Mesendoderm (in vitro differentiated cells): Measurements from ENCODE around the gene C1QTNF7.

Experiments used
- DNase-seq: peaks from one replicate; pipeline ENCODE4 v3.0.0; 2013
- H2AK5ac ChIP-seq: 2 replicates; pipeline ENCODE4 v1.6.1; 2013; ENCODE audit warnings: low read length, inconsistent platforms
- H2BK120ac ChIP-seq: 2 replicates; pipeline ENCODE4 v1.6.1; 2013; ENCODE audit warnings: low read depth, mild to moderate bottlenecking, low read length, moderate library complexity, mixed read lengths
- H2BK15ac ChIP-seq: replicated peaks from 2 replicates; pipeline ENCODE4 v1.6.1; 2013; ENCODE audit warnings: low read depth, mild to moderate bottlenecking, moderate library complexity
- H2BK5ac ChIP-seq: 2 replicates; pipeline ENCODE4 v1.6.1; 2013; ENCODE audit warnings: low read length, inconsistent platforms
- H3K18ac ChIP-seq: 2 replicates; pipeline ENCODE4 v1.6.1; 2013; ENCODE audit warnings: mild to moderate bottlenecking, low read length, mixed read lengths
- H3K23ac ChIP-seq: one replicate; pipeline ENCODE4 v1.6.1; 2013; ENCODE audit warnings: low read length
- H3K27ac ChIP-seq: 2 replicates; pipeline ENCODE4 v1.5.1; 2013; ENCODE audit warnings: low read depth, mild to moderate bottlenecking, inconsistent platforms, low read length, moderate library complexity
- H3K27me3 ChIP-seq: 2 replicates; pipeline ENCODE4 v1.6.1; 2013; ENCODE audit warnings: low read length, control low read depth, mild to moderate bottlenecking, inconsistent platforms; ENCODE audit not compliant: insufficient read depth, poor library complexity
- H3K36me3 ChIP-seq: 2 replicates; pipeline ENCODE4 v1.6.1; 2013; ENCODE audit warnings: low read length, inconsistent platforms; ENCODE audit not compliant: control insufficient read depth, insufficient read depth
- H3K4ac ChIP-seq: one replicate; pipeline ENCODE4 v1.6.1; 2013; ENCODE audit warnings: low read depth, mild to moderate bottlenecking, low read length, moderate library complexity
- H3K4me1 ChIP-seq: 2 replicates; pipeline ENCODE4 v1.6.1; 2013; ENCODE audit warnings: low read depth, low read length, inconsistent platforms; ENCODE audit not compliant: control insufficient read depth
- H3K4me2 ChIP-seq: 2 replicates; pipeline ENCODE4 v1.6.1; 2013; ENCODE audit warnings: low read length
- H3K4me3 ChIP-seq: 2 replicates; pipeline ENCODE4 v1.5.1; 2013; ENCODE audit warnings: mild to moderate bottlenecking, low read length
- H3K56ac ChIP-seq: one replicate; pipeline ENCODE4 v1.6.1; 2013; ENCODE audit warnings: low read length
- H3K79me1 ChIP-seq: 2 replicates; pipeline ENCODE4 v1.6.1; 2013; ENCODE audit warnings: low read length, inconsistent platforms
- H3K79me2 ChIP-seq: 2 replicates; pipeline ENCODE4 v1.6.1; 2013; ENCODE audit warnings: mild to moderate bottlenecking, low read length; ENCODE audit not compliant: control insufficient read depth, insufficient read depth
- H3K9ac ChIP-seq: 2 replicates; pipeline ENCODE4 v1.6.1; 2013; ENCODE audit warnings: low read length, inconsistent platforms
- H4K5ac ChIP-seq: one replicate; pipeline ENCODE4 v1.6.1; 2013; ENCODE audit warnings: low read length
- H4K8ac ChIP-seq: one replicate; pipeline ENCODE4 v1.6.1; 2013; ENCODE audit warnings: low read depth, mild to moderate bottlenecking, control low read depth, low read length, moderate library complexity
- WGBS: extraction: QIAGEN DNeasy Blood & Tissue Kit; methylation state at CpG from one replicate; pipeline ENCODE4 v1.1.7; 2013; ENCODE audit warnings: low lambda C conversion rate, missing lambda C conversion rate; ENCODE audit not compliant: insufficient coverage; ENCODE audit errors: extremely low coverage; 5-methylcytosine and 5-hydroxymethylcytosine counted together

Gene C1QTNF7

GRCh38 chr4:15436513-15436912 lies 8.7 kb downstream of the C1QTNF7 start:
- Histone ChIP-seq H3K27ac (no peak overlapping the region), H4K8ac (no peak overlapping the region), H3K79me1 (no peaks in the 10 kb centered on the region), H3K79me2 (no peaks in the 10 kb centered on the region), H3K4me2 (no peak overlapping the region), H2BK15ac (no peak overlapping the region), H3K4me1 (no peaks in the 10 kb centered on the region), H4K5ac (no peak overlapping the region), H3K36me3 (no peaks in the 10 kb centered on the region), H3K4ac (no peak overlapping the region), H3K56ac (no peak overlapping the region), H3K27me3 (no peaks in the 10 kb centered on the region), H2BK120ac (no peak overlapping the region), H3K23ac (no peak overlapping the region), H3K4me3 (no peak overlapping the region), H2BK5ac (no peak overlapping the region), H3K18ac (no peak overlapping the region), H3K9ac (no peak overlapping the region), H2AK5ac (no peak overlapping the region)
- no peak for DNase-seq
- no CpG with 5 or more reads among the region's 2 CpGs for WGBS

GRCh38 chr4:15438939-15439524 lies 11.2 kb downstream of the C1QTNF7 start:
- no peak overlapping the region for H3K4ac ChIP-seq
- H3K9ac ChIP-seq: no peak overlapping the region
- no peak overlapping the region for H2BK120ac ChIP-seq
- H2BK15ac ChIP-seq: no peak overlapping the region
- H3K79me1 ChIP-seq: no peaks in the 10 kb centered on the region
- no CpG with 5 or more reads among the region's 2 CpGs for WGBS
- H2AK5ac ChIP-seq: no peak overlapping the region
- DNase-seq: no peak
- no peaks in the 10 kb centered on the region for H3K27me3 ChIP-seq
- H3K23ac ChIP-seq: no peak overlapping the region
- no peak overlapping the region for H3K18ac ChIP-seq
- no peak overlapping the region for H3K27ac ChIP-seq
- no peak overlapping the region for H4K5ac ChIP-seq
- H3K56ac ChIP-seq: no peak overlapping the region
- H2BK5ac ChIP-seq: no peak overlapping the region
- no peaks in the 10 kb centered on the region for H3K4me1 ChIP-seq
- no peak overlapping the region for H4K8ac ChIP-seq
- H3K79me2 ChIP-seq: no peaks in the 10 kb centered on the region
- H3K36me3 ChIP-seq: no peaks in the 10 kb centered on the region
- H3K4me2 ChIP-seq: no peak overlapping the region
- H3K4me3 ChIP-seq: no peak overlapping the region

- DNase-seq: no peak
- Histone ChIP-seq H3K4me2 (no peak overlapping the region), H3K9ac (no peak overlapping the region), H2BK5ac (no peak overlapping the region), H3K27ac (no peak overlapping the region), H3K4me1 (no peaks in the 10 kb centered on the region), H3K79me1 (no peaks in the 10 kb centered on the region), H2AK5ac (no peak overlapping the region), H4K5ac (no peak overlapping the region), H3K27me3 (no peaks in the 10 kb centered on the region), H3K79me2 (no peaks in the 10 kb centered on the region), H3K4ac (no peak overlapping the region), H3K18ac (no peak overlapping the region), H3K36me3 (no peaks in the 10 kb centered on the region), H3K4me3 (no peak overlapping the region), H3K23ac (no peak overlapping the region), H4K8ac (no peak overlapping the region), H3K56ac (no peak overlapping the region), H2BK120ac (no peak overlapping the region), H2BK15ac (no peak overlapping the region)
- WGBS: no CpG with 5 or more reads among the region's 2 CpGs
These were observed 15.7 kb downstream of the C1QTNF7 start for GRCh38 chr4:15443371-15444160.

GRCh38 chr4:15444276-15444675 lies 16.4 kb downstream of the C1QTNF7 start:
- H3K27me3 ChIP-seq: no peaks in the 10 kb centered on the region

GRCh38 chr4:15444879-15445547 lies 17.2 kb downstream of the C1QTNF7 start:
- H3K79me2 ChIP-seq: no peaks in the 10 kb centered on the region
- H3K4ac ChIP-seq: no peak overlapping the region
- no peak overlapping the region for H2AK5ac ChIP-seq
- H3K4me1 ChIP-seq: no peaks in the 10 kb centered on the region
- WGBS: no CpG with 5 or more reads among the region's 4 CpGs
- H3K4me3 ChIP-seq: no peak overlapping the region
- H3K27me3 ChIP-seq: no peaks in the 10 kb centered on the region
- H3K36me3 ChIP-seq: no peaks in the 10 kb centered on the region
- no peak overlapping the region for H4K8ac ChIP-seq
- H3K79me1 ChIP-seq: no peaks in the 10 kb centered on the region
- no peak overlapping the region for H2BK120ac ChIP-seq
- H2BK5ac ChIP-seq: no peak overlapping the region
- no peak overlapping the region for H3K9ac ChIP-seq
- DNase-seq: no peak
- H2BK15ac ChIP-seq: no peak overlapping the region
- no peak overlapping the region for H3K4me2 ChIP-seq
- H3K27ac ChIP-seq: no peak overlapping the region
- no peak overlapping the region for H3K56ac ChIP-seq
- H3K18ac ChIP-seq: no peak overlapping the region
- no peak overlapping the region for H4K5ac ChIP-seq
- H3K23ac ChIP-seq: no peak overlapping the region

More at GRCh38 chr4:15444276-15444675, 16.4 kb downstream of the C1QTNF7 start:
- no CpG with 5 or more reads among the region's 7 CpGs for WGBS
- Histone ChIP-seq H3K23ac (no peak overlapping the region), H4K8ac (no peak overlapping the region), H4K5ac (no peak overlapping the region), H3K4me3 (no peak overlapping the region), H3K56ac (no peak overlapping the region), H3K4me2 (no peak overlapping the region), H2BK120ac (no peak overlapping the region), H2BK15ac (no peak overlapping the region), H2BK5ac (no peak overlapping the region), H3K79me1 (no peaks in the 10 kb centered on the region), H3K4me1 (no peaks in the 10 kb centered on the region), H3K9ac (no peak overlapping the region), H3K79me2 (no peaks in the 10 kb centered on the region), H3K27ac (no peak overlapping the region), H2AK5ac (no peak overlapping the region), H3K36me3 (no peaks in the 10 kb centered on the region), H3K18ac (no peak overlapping the region), H3K4ac (no peak overlapping the region)
- no peak for DNase-seq
